ENCODE measurements around the gene CCDC177. TPM values are rescaled to one million over a fixed set of nuclear protein-coding genes. Genes with fewer than 3 reads are reported as not detected.
A peak's percentile ranks its signal among the peaks of the same experiment; 100 is the strongest.

CCDC177 gene
- total and polyA plus RNA-seq, 2 donors from 2014 or later: not detected

DNA sequence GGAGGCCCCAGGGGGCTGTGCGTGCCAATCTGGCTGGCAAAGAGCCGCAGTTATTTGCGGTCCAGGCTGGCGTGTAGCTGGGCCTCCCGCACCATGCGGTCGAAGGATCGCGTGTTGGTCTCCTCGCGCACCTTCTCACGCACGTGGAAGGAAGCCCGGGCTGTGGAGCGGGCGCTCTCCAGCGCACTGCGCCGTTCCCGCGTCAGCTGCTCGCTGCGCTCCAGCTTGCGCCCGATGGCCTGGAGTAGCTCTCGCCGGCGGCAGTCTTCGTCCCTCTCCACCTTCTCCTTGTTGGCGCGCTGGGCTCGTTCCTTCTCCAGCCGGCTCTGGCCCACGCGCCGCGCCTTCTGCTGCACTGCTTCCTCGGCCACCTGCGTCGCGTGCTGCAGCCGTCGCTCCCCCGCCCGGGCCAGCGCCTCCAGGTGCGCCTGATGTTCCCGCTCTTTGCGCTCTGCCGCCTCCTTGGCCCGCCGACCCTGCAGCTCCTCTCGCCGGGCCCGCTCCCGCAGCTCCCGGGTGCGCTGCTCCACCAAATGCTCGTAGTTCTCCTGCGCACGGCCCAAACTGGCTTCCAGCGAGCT is 3.1 kb downstream of the CCDC177 start:
- Histone ChIP-seq H3K4me3 (ENCODE audit: low read length in 3 of 3) (peak overlapping the region in 1 of 3 donors; percentile 32), H3K36me3 (ENCODE audit: control insufficient read depth in 2 of 3, insufficient read depth in 3 of 3, low read length in 3 of 3) (no peaks in the 10 kb centered on the region), H3K9ac (ENCODE audit: low read length in 3 of 3) (no peak overlapping the region), H3K27ac (ENCODE audit: low read depth in 2 of 2, low read length in 2 of 2) (no peak overlapping the region), H3K4me1 (ENCODE audit: control insufficient read depth in 2 of 3, insufficient read depth in 2 of 3, low read depth in 1 of 3, low read length in 3 of 3) (peaks cover 0 to 21% (median 0%) of the 10 kb centered on the region in 3 donors), H3K27me3 (ENCODE audit: control insufficient read depth, insufficient read depth, low read length) (peaks cover 31% of the 10 kb centered on the region), H3K9me3 (ENCODE audit: control insufficient read depth in 2 of 3, insufficient read depth in 1 of 3, low read length in 3 of 3) (no peaks in the 10 kb centered on the region)
- TF ChIP-seq, protein P1, sequence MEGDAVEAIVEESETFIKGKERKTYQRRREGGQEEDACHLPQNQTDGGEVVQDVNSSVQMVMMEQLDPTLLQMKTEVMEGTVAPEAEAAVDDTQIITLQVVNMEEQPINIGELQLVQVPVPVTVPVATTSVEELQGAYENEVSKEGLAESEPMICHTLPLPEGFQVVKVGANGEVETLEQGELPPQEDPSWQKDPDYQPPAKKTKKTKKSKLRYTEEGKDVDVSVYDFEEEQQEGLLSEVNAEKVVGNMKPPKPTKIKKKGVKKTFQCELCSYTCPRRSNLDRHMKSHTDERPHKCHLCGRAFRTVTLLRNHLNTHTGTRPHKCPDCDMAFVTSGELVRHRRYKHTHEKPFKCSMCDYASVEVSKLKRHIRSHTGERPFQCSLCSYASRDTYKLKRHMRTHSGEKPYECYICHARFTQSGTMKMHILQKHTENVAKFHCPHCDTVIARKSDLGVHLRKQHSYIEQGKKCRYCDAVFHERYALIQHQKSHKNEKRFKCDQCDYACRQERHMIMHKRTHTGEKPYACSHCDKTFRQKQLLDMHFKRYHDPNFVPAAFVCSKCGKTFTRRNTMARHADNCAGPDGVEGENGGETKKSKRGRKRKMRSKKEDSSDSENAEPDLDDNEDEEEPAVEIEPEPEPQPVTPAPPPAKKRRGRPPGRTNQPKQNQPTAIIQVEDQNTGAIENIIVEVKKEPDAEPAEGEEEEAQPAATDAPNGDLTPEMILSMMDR (IDR thresholded peaks at IDR 0.05; ENCODE audit: borderline replicate concordance, extremely low read depth, insufficient read depth): no peak
- DNase-seq: peak in 1 of 5 donors; percentile 60
- intact Hi-C loops (cut with DNase I): no loop called here
- FAIRE-seq: no peak

DNA sequence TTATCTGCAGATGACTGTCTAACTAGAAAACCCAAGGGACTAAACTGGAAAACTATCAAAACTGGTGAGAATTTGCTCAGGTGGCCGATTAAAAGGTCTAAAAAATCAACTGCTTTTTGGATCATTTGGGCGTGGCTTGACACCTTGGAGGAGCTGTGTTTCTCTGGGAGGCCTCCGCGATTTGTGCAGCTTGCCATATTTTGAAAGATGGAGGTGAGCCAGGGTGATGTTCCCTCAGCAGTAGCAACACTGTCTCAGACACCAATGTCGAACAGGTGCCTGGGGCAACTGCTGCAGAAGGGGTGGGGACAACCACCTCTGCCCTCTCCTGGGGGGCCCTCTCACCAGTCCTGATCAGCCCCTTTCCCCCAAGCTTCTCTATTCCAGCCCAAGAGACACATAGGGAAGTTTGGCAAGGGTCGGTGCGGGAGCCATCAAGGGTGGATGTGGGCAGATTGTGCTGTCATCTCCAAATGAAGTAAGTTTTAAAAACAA is 3.8 kb downstream of the CCDC177 start:
- TF ChIP-seq, protein P1 (IDR thresholded peaks at IDR 0.05; ENCODE audit: borderline replicate concordance, extremely low read depth, insufficient read depth): no peak
- Histone ChIP-seq H3K4me1 (ENCODE audit: control insufficient read depth in 2 of 3, insufficient read depth in 2 of 3, low read depth in 1 of 3, low read length in 3 of 3) (peaks cover 0 to 21% (median 0%) of the 10 kb centered on the region in 3 donors), H3K36me3 (ENCODE audit: control insufficient read depth in 2 of 3, insufficient read depth in 3 of 3, low read length in 3 of 3) (no peaks in the 10 kb centered on the region), H3K9ac (ENCODE audit: low read length in 3 of 3) (no peak overlapping the region), H3K27ac (ENCODE audit: low read depth in 2 of 2, low read length in 2 of 2) (no peak overlapping the region), H3K4me3 (ENCODE audit: low read length in 3 of 3) (no peak overlapping the region), H3K27me3 (ENCODE audit: control insufficient read depth, insufficient read depth, low read length) (peaks cover 27% of the 10 kb centered on the region), H3K9me3 (ENCODE audit: control insufficient read depth in 2 of 3, insufficient read depth in 1 of 3, low read length in 3 of 3) (no peaks in the 10 kb centered on the region)
- DNase-seq: no peak
- intact Hi-C loops (cut with DNase I): no loop called here
- no peak for FAIRE-seq

- TF ChIP-seq, protein P1 (IDR thresholded peaks at IDR 0.05; ENCODE audit: borderline replicate concordance, extremely low read depth, insufficient read depth): no peak
- intact Hi-C loops (cut with DNase I): no loop called here
- Histone ChIP-seq H3K27me3 (ENCODE audit: control insufficient read depth, insufficient read depth, low read length) (peaks cover 27% of the 10 kb centered on the region), H3K9me3 (ENCODE audit: control insufficient read depth in 2 of 3, insufficient read depth in 1 of 3, low read length in 3 of 3) (no peaks in the 10 kb centered on the region), H3K36me3 (ENCODE audit: control insufficient read depth in 2 of 3, insufficient read depth in 3 of 3, low read length in 3 of 3) (no peaks in the 10 kb centered on the region), H3K9ac (ENCODE audit: low read length in 3 of 3) (no peak overlapping the region), H3K27ac (ENCODE audit: low read depth in 2 of 2, low read length in 2 of 2) (no peak overlapping the region), H3K4me3 (ENCODE audit: low read length in 3 of 3) (no peak overlapping the region), H3K4me1 (ENCODE audit: control insufficient read depth in 2 of 3, insufficient read depth in 2 of 3, low read depth in 1 of 3, low read length in 3 of 3) (peaks cover 0 to 21% (median 0%) of the 10 kb centered on the region in 3 donors)
- no peak for FAIRE-seq
- DNase-seq: no peak
Measured at GRCh38 chr14:69569859-69570258, 4.8 kb downstream of the CCDC177 start.

All from kidney (tissue), 14 donors.